Mucosa of rectum (tissue), 2 donors: ENCODE results near the gene USP11.
"Not testable (repeated sequence)": the region's sequence is repeated elsewhere in the genome, so short reads cannot be mapped to it uniquely, and the experiment has no call there.

Experiments used
- H3K27ac ChIP-seq, 2 donors: one replicate each; pipeline ENCODE4 v1.7.0; 2013; ENCODE audit warnings: inconsistent platforms in 2 of 2, low read depth in 2 of 2, low read length in 2 of 2
- H3K27me3 ChIP-seq, 2 donors: one replicate each; pipeline ENCODE4 v1.7.0; 2013; ENCODE audit warnings: low read length in 2 of 2; ENCODE audit not compliant: control insufficient read depth in 2 of 2, insufficient read depth in 2 of 2
- H3K36me3 ChIP-seq, 2 donors: one replicate each; pipeline ENCODE4 v1.7.0; 2013; ENCODE audit warnings: low read length in 2 of 2; ENCODE audit not compliant: control insufficient read depth in 2 of 2, insufficient read depth in 2 of 2
- H3K4me1 ChIP-seq, 2 donors: one replicate each; pipeline ENCODE4 v1.7.0; 2013; ENCODE audit warnings: low read length in 2 of 2, mild to moderate bottlenecking in 1 of 2; ENCODE audit not compliant: control insufficient read depth in 2 of 2, insufficient read depth in 2 of 2
- H3K4me3 ChIP-seq, 2 donors: one replicate each; pipeline ENCODE4 v1.7.0; 2013; ENCODE audit warnings: low read length in 2 of 2
- H3K9ac ChIP-seq, 2 donors: one replicate each; pipeline ENCODE4 v1.7.0; 2013; ENCODE audit warnings: low read length in 2 of 2, low read depth in 1 of 2, mild to moderate bottlenecking in 1 of 2
- H3K9me3 ChIP-seq, 2 donors: one replicate each; pipeline ENCODE4 v1.7.0; 2013; ENCODE audit warnings: low read length in 2 of 2; ENCODE audit not compliant: control insufficient read depth in 2 of 2
- donor health status: healthy.
- donor health status: Normal muscosa, but diverticular disease.

Gene USP11

DNA sequence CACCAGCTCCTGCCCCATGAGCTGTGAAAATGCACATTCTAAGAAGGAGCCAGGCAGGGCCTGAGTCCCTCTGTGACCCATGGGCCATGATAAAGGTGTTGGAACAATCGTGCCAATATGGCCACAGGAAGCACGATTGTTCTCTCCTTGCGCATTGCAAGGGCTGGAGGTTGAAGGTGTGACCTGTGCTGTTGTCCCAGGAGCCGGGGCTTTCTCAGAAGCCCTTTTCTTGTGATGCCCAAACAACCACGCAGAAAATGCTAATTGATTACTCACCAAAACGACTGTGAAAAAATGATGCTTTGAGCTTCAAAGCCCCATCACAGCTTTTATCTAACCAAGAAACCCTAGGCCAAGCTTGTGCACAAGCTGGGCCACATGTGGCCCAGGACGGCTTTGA, 33.8 kb downstream of the USP11 start:
- Histone ChIP-seq H3K27ac (no peak overlapping the region), H3K4me1 (no peaks in the 10 kb centered on the region), H3K4me3 (no peak overlapping the region), H3K9me3 (no peaks in the 10 kb centered on the region), H3K36me3 (no peaks in the 10 kb centered on the region), H3K27me3 (peaks cover 1 to 8% of the 10 kb centered on the region in 2 donors), H3K9ac (no peak overlapping the region)

DNA sequence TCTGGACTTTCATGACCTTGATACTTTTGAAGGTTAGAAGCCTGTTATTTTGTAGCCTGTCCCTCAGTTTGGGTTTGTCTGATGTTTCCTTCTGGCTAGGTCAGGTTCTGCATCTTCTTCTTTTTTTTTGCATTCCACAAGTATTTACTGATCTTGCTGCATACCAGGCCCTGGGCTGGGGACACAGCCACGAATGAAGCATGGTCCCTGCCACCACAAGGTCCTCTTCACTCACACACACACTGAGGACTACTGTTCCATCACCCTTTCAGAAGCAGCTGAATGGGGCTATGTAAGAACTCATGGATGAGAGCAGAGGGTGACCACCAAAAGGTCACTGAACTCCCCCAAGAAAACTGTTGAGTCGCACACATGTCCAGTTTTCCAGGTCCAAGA, 39.2 kb downstream of the USP11 start:
- H3K36me3 ChIP-seq: no peaks in the 10 kb centered on the region
- no peak overlapping the region for H3K4me3 ChIP-seq
- H3K27me3 ChIP-seq: peaks cover 8 to 12% of the 10 kb centered on the region in 2 donors
- H3K4me1 ChIP-seq: no peaks in the 10 kb centered on the region
- H3K9ac ChIP-seq: no peak overlapping the region
- no peaks in the 10 kb centered on the region for H3K9me3 ChIP-seq
- no peak overlapping the region for H3K27ac ChIP-seq

DNA sequence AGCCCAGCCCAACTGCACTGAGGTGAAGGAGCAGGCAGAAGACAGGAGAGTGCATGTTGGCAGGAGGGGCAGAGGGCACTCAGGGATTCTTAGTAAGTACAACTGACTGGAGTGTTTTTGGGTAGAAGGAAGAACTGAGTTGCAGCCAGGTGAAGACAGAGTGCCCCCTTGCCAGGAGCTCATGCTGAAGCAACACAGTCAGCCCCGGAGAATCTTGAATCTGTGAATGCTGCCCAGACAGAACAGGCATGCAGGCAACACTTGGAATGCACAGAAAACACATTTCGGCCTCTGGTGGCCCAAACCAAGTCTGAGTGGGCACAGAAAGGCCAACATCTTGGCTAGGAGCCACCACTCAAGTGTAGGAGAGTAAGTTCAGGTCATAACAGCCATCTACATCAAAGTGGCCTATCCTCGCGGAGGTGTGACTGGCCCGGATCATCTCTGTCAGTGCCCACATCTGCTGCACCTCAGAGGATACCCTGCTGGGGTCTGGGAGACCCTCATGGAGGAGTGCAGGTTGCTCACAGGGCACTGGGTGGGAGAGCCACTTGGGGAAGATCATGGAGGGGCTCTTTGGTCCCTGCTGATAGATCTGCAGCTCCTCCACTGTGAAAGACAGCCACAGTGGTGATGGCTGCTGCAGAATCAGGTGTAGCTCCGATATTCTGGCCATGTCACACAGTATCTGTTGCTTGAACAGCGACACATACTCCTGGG, 40.4 kb downstream of the USP11 start:
- H3K4me1 ChIP-seq: no peaks in the 10 kb centered on the region
- H3K36me3 ChIP-seq: no peaks in the 10 kb centered on the region
- H3K4me3 ChIP-seq: no peak overlapping the region
- no peak overlapping the region for H3K9ac ChIP-seq
- H3K9me3 ChIP-seq: no peaks in the 10 kb centered on the region
- H3K27ac ChIP-seq: no peak overlapping the region
- H3K27me3 ChIP-seq: peaks cover 10 to 12% of the 10 kb centered on the region in 2 donors

DNA sequence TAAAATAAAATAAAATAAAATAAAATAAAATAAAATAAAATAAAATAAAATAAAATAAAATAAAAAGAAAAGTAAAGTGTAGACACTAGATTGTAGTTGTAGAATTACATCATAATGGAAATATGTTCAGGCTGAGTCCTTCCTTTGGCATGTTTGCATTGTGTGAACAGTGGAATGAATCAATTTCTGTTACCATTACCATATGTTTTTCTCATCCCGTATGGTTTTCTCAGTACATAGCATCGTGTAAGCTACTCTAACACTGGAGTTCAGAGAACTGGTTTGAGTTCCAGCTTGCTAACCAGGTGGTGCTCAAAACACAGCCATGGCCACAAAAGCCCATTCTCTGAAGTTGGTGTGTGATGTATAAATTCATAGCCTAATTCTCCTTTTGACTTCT, 45.9 kb downstream of the USP11 start:
- Histone ChIP-seq H3K27me3 (peaks cover 0 to 11% of the 10 kb centered on the region in 2 donors), H3K4me3 (no peak overlapping the region), H3K9ac (no peak overlapping the region), H3K27ac (no peak overlapping the region), H3K36me3 (no peaks in the 10 kb centered on the region), H3K4me1 (no peaks in the 10 kb centered on the region), H3K9me3 (no peaks in the 10 kb centered on the region)

DNA sequence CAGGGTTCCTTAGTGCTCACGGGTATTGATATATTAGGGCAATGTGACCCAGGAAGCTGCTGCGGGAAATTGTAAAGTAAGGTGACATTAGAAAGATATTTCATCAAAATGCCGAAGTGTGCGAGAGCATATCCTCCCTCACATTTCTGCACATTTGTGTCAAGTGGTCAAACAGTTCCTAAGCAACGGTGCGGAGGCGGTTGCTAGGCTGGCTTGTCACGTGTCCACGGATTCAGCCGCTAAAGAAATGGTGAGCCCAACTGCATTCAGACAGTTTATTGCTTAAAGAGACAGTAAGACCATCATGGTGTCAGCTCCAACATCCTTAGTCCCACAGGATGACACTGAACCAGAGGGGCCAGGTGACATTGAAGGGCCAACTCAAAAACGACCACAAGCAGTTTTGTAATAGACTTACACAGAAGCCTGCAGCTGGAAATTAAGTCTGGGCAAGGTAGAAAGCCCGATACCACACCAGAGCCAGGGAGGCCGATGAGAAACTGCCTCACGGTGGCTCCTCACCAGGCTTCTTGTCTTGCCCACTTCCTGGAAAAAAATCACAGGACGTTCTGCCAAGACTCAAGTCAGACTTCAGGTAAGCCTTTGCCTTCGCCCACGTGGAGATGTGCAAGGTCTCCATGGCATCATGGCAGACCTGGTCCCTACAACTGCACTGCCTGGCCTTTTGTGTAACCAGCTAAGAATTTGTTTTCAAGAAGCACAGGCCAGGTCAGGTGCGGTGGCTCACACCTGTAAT, 50.4 kb downstream of the USP11 start:
- no peak overlapping the region for H3K4me3 ChIP-seq

DNA sequence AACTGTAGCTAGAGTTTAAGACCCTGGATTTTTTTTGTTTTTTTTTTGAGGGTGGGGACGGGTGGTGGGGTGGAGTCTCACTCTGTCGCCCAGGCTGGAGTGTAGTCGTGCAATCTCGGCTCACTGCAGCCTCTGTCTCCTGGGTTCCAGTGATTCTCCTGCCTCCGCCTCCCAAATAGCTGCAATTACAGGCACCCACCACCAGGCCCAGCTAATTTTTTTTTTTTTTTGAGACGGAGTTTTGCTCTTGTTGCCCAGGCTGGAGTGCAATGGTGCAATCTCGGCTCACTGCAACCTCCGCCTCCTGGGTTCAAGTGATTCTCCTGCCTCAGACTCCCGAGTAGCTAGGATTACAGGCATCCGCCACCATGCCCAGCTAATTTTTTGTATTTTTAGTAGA, 51.8 kb downstream of the USP11 start:
- H3K4me3 ChIP-seq, H3K4me1 ChIP-seq, H3K27ac ChIP-seq, H3K27me3 ChIP-seq, H3K9me3 ChIP-seq, H3K36me3 ChIP-seq, H3K9ac ChIP-seq: not testable (repeated sequence)

More for the DNA sequence above, 50.4 kb downstream of the USP11 start:
- H3K36me3 ChIP-seq: no peaks in the 10 kb centered on the region
- no peak overlapping the region for H3K27ac ChIP-seq
- H3K9ac ChIP-seq: no peak overlapping the region
- H3K27me3 ChIP-seq: peaks cover 0 to 4% of the 10 kb centered on the region in 2 donors
- no peaks in the 10 kb centered on the region for H3K4me1 ChIP-seq
- H3K9me3 ChIP-seq: no peaks in the 10 kb centered on the region

DNA sequence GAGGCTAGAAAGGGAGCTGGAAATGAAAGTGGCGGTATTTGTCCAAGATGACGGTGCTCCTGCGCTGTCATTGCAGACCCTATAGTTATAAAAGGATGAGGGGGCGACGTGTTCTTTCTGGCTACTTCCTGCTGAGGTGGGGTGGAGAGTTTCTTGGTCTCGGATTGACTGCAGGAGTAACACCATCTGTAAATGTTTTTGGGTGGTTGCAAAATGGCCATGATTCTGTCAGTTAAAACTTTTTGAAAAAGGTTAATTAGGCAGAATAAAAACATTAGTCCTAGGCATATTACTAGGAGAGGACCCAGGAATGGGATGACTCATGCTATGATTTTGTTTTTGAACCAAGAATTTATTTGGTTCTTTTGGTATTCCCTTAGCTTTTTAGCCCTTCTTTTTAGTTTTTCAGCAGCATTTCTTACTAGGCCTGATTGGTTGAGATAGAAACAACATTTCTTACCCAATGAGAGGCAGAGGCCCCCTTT, 53.1 kb downstream of the USP11 start:
- H3K27me3 ChIP-seq: peaks cover 0 to 4% of the 10 kb centered on the region in 2 donors
- no peaks in the 10 kb centered on the region for H3K9me3 ChIP-seq
- no peak overlapping the region for H3K9ac ChIP-seq
- no peaks in the 10 kb centered on the region for H3K4me1 ChIP-seq
- H3K36me3 ChIP-seq: no peaks in the 10 kb centered on the region
- H3K4me3 ChIP-seq: no peak overlapping the region
- H3K27ac ChIP-seq: no peak overlapping the region

DNA sequence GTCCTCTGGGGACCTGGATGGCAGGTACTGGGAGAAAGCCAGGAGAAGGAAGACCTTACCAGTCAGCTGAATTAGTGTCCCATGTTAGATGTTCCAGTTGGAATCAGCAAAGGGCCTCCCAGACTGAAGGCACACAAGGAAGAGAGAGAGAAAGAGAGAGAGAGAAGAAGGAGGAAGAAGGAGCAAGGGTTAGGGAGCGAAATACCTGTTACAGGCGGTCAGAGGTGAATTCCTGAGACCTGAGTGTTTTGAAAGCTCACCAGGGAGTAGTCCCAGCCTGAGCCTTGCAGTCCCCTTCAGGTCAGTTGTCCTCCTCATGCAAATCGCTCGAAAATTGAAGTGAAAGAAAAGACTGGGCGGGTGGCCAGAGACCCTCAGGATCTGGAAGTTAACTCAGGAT, 60.3 kb downstream of the USP11 start:
- Histone ChIP-seq H3K27ac (no peak overlapping the region), H3K9me3 (peaks cover 0 to 3% of the 10 kb centered on the region in 2 donors), H3K27me3 (peaks cover 0 to 11% of the 10 kb centered on the region in 2 donors), H3K4me3 (no peak overlapping the region), H3K36me3 (no peaks in the 10 kb centered on the region), H3K9ac (no peak overlapping the region), H3K4me1 (no peaks in the 10 kb centered on the region)

DNA sequence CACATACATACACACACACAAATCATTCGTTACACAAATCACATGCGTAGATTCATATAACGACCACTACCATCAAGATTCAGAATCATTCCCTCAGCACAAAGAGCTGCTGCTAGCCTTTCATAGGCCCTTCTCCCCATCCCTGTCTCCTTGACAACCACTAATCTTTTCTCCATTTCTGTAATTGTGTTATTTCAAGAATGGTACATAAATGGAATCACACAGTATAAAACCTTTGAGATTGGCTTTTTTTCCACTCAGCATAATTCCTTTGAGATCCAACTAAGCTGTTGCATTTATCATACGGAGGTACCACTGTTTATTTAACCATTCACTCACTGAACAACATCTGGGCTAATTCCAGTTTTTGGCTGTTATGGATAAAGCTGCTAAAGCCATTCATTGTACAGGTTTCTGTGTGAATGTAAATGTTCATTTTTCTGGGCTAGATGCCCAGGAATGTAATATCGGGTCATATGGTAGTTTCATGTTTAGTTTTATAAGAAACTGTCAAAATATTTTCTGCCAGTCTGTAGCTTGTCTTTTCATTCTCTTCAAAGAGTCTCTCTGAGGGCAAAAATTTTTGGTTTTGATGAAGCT, 64.1 kb downstream of the USP11 start:
- peaks cover 0 to 1% of the 10 kb centered on the region in 2 donors for H3K27me3 ChIP-seq
- H3K9ac ChIP-seq: no peak overlapping the region
- H3K9me3 ChIP-seq: peaks cover 0 to 3% of the 10 kb centered on the region in 2 donors
- H3K4me3 ChIP-seq: no peak overlapping the region
- H3K4me1 ChIP-seq: no peaks in the 10 kb centered on the region
- H3K27ac ChIP-seq: no peak overlapping the region
- H3K36me3 ChIP-seq: no peaks in the 10 kb centered on the region

DNA sequence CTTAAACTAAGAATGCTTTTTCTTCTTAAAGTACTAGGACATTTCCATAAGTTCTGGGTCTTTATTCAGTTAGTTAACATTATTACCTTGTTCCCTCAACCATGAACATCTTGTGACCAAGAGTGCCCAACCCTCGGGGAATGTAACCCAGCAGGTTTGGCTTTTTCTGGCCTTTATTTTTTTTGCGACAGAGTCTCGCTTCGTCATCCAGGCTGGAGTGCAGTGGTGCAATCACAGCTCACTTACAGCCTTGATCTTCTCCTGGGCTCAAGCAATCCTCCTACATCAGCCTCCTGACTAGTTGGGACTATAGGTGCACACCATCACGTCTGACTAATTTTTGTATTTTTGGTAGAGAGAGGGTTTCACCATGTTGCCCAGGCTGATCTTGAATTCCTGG, 65.1 kb downstream of the USP11 start:
- H3K36me3 ChIP-seq: no peaks in the 10 kb centered on the region
- no peak overlapping the region for H3K27ac ChIP-seq
- no peaks in the 10 kb centered on the region for H3K4me1 ChIP-seq
- peaks cover 0 to 3% of the 10 kb centered on the region in 2 donors for H3K9me3 ChIP-seq
- peaks cover 0 to 1% of the 10 kb centered on the region in 2 donors for H3K27me3 ChIP-seq
- H3K4me3 ChIP-seq: no peak overlapping the region
- no peak overlapping the region for H3K9ac ChIP-seq
